ENCODE measurements around the gene DPRX.

The DPRX gene

GRCh38 chr19:53670345-53670744 lies 38.5 kb downstream of the DPRX start:
- Histone ChIP-seq H3K4me1 (ENCODE audit: low read depth, poor library complexity, severe bottlenecking) (no peaks in the 10 kb centered on the region), H4K20me1 (ENCODE audit: insufficient read depth) (no peaks in the 10 kb centered on the region), H3K36me3 (ENCODE audit: insufficient read depth) (no peaks in the 10 kb centered on the region), H3K9ac (no peak overlapping the region), H2AFZ (ENCODE audit: low read depth) (no peak overlapping the region), H3K79me2 (ENCODE audit: insufficient read depth, low read depth) (no peaks in the 10 kb centered on the region), H3K27me3 (ENCODE audit: insufficient read depth, low read depth) (no peaks in the 10 kb centered on the region), H3K4me2 (no peak overlapping the region), H3K27ac (no peak overlapping the region), H3K4me3 (IDR thresholded peaks at IDR 0.05; ENCODE audit: insufficient read depth, low read depth, low read length) (no peak overlapping the region)
- no peak for TF ChIP-seq CTCF (conservative IDR thresholded peaks at IDR 0.05; ENCODE audit: low read depth, low read length)

DNA sequence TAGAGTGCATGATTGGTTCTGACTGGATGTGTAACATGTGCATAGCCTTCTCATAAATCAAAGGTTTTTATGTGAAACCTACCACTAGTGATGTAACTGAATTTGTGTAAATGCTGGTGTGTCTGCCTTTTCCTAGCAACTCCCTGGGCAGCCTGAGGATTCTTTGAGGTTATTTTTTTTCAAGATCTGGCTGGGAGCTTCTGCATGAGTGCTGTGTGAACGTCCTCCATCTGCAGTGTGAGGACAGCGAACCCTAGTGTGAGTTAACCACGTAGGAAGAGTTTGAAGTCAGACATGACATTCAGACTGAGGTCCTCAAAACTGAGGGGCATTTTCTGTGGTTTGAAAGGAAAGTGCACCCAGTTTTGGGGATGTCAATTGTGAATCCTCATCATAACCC lies 39.9 kb downstream of the DPRX start:
- Histone ChIP-seq H3K9ac (no peak overlapping the region), H4K20me1 (ENCODE audit: insufficient read depth) (no peaks in the 10 kb centered on the region), H3K4me1 (ENCODE audit: low read depth, poor library complexity, severe bottlenecking) (no peaks in the 10 kb centered on the region), H3K27me3 (ENCODE audit: insufficient read depth, low read depth) (no peaks in the 10 kb centered on the region), H3K27ac (no peak overlapping the region), H3K79me2 (ENCODE audit: insufficient read depth, low read depth) (no peaks in the 10 kb centered on the region), H3K4me3 (IDR thresholded peaks at IDR 0.05; ENCODE audit: insufficient read depth, low read depth, low read length) (no peak overlapping the region), H2AFZ (ENCODE audit: low read depth) (no peak overlapping the region), H3K4me2 (no peak overlapping the region), H3K36me3 (ENCODE audit: insufficient read depth) (no peaks in the 10 kb centered on the region)
- TF ChIP-seq CTCF (conservative IDR thresholded peaks at IDR 0.05; ENCODE audit: low read depth, low read length): no peak

Data from KMS-11 (cell line).